HG03025 (cell line): ENCODE measurements around the gene JMJD8.
"Not testable (repeated sequence)": the region's sequence is repeated elsewhere in the genome, so short reads cannot be mapped to it uniquely, and the experiment has no call there.

ENCODE experiments used
- ATAC-seq: cut with Tn5 transposase; IDR thresholded peaks from one replicate; pipeline ENCODE4 v1.9.1; 2021; ENCODE audit warnings: mild to moderate bottlenecking, moderate library complexity; ENCODE audit not compliant: unreplicated experiment, low FRiP score

Gene JMJD8

DNA sequence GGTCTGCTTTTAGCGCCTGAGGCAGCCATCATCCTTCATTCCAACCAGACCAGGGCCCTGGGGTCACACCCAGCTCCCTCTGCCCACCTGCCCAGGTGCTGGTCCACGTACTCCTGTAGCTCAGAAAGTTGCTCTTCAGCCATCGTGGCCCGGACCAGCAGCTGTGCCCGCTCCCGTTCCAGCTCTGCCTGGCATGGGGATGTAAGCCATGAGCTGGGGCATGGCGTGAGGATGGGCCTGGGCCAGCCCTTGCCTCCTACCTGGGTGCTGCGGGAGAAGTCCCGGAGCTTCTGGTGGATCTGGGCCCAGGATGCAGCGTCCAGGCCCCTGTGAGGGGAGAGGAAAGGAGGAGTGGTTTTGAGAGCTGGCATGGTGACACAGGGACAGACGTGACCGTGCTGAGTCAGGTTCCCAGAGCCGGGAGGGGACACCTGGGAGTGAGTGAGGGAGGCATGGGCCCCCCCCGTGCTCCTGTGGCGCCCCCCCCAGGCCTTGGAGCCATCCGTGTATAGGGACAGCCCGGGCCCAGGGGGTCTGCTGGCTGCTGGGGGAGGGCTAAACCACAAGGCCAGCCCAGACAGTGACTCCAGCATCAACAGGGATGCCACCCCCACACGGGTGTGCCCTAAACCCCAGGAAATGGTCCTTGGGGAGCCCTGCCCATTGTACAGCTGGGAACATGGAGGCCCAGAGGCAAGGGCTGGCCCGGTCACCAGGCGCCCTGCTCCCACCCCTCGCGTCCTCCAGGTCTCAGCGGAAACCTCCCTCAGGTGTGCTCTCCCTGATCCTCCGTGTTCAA is 38.9 kb upstream of the JMJD8 start:
- ATAC-seq = no peak

- ATAC-seq = no peak
Observed at GRCh38 chr16:721765-722540, 37.8 kb upstream of the JMJD8 start.

- ATAC-seq = peak; percentile 62
Observed at GRCh38 chr16:720990-721764, 37.0 kb upstream of the JMJD8 start, which contains the start of gene ANTKMT. Gene ANTKMT, plus strand, starts transcription at chr16:721146. Its CDS starts 129 bp downstream, at chr16:721275.

DNA sequence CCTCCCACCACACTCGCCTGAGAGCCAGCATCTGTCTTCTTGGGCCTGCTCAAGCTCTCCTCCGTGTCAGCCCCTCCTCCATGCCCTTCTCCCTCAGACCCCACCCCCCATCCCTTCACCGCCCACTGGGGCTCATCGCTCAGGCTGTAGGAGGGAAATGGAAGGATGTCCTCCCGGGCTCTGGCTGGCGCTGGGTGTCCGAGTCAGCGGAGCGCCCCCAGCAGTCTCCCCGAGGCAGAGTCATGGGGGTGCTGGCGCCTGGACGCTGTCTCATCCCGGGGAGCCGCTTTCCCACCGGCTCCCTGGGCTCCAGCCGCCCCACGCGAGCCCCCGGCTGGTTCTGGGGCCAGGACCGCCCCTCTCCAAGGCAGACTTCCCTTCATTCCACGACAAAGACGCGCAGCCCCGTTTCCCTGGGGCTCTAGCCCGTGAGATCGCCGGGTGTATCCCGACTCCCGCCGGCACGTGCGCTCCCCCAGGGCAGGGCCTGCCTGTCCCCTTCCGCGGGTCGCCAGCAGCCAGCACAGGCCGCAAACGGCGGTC is 36.4 kb upstream of the JMJD8 start:
- no peak for ATAC-seq

DNA sequence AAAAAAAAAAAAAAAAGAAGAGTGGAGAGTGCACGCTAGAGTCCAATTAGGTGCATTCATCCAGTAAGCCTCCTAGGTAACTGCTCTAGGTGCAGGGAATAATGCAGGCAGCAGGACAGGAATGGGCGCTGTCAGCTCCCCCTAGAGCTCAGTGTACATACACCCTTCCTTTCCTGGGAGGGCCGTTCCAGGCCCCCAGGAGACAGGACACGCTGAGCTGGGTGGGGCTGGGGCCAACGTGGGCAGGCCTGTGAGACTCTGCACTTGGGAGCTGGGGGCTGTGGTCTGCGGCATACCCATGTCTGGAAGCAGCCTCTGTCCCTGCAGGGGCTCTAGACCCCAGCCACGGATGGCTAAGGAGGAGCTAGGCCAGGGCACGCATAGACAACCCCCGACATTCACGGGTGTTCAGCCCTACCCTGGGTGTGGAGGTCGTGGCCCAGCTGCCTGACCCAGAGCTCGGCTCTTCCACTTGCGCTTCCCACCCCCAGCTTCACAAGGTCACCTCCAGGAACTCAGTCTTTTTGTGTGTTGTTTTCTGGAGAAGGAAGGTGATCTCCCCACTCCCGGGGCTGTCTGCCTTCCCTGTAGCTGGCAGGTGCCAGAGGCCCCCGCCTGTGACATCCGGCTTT is 35.8 kb upstream of the JMJD8 start:
- ATAC-seq = no peak

DNA sequence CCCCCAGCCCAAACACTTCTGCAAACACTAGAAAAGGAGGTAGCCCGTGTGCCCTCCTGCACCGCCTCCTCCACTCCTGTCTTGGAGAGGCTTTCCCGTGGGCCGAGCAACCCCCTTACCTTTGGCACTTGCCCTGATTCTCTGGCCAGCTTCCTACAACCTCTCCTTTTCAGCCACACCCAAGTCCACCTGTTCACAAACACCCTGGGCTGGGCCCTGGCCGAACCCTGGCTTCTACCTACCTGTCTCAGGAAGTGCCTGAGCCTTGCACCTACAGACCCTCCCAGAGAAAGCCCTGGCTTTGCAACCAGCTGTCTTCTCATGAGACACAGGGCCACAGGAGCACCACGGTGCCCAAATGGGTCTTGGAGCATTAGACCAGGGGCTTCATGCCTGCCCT is 34.8 kb upstream of the JMJD8 start:
- no peak for ATAC-seq

GRCh38 chr16:718389-718788 is 34.3 kb upstream of the JMJD8 start:
- ATAC-seq = no peak

GRCh38 chr16:717450-718245 is 33.5 kb upstream of the JMJD8 start:
- no peak for ATAC-seq

- no peak for ATAC-seq
Observed at GRCh38 chr16:716768-717325, 32.7 kb upstream of the JMJD8 start.

- no peak for ATAC-seq
Observed at GRCh38 chr16:716200-716568, 32.0 kb upstream of the JMJD8 start.

GRCh38 chr16:715477-716199 is 31.5 kb upstream of the JMJD8 start:
- no peak for ATAC-seq

- peak; percentile 47 for ATAC-seq
Observed at GRCh38 chr16:714558-715476, 30.7 kb upstream of the JMJD8 start, which contains the start of gene METRN. Gene METRN, plus strand, starts transcription at chr16:715118. Its CDS starts 172 bp downstream, at chr16:715290.

GRCh38 chr16:714079-714478 is 29.9 kb upstream of the JMJD8 start:
- no peak for ATAC-seq

DNA sequence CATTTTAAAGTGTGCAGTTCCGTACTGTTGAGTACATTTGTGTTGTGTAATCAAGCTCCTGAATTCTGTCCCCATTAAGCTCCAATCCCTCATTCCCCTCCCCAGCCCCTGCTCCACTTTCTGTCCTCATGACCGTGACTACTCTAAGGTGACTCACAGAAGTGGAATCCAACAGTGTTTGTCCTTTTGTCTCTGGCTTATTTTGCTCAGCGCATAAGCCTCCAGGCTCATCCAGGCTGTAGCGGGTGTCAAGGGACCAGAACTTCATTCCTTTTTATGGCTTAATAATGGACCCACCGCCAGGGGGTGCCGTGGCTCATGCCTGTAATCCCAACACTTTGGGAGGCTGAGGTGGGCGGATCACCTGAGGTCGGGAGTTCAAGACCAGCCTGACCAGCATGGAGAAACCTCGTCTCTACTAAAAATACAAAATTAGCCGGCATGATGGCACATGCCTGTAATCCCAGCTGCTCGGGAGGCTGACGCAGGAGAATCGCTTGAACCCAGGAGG is 28.7 kb upstream of the JMJD8 start:
- ATAC-seq = not testable (repeated sequence)

DNA sequence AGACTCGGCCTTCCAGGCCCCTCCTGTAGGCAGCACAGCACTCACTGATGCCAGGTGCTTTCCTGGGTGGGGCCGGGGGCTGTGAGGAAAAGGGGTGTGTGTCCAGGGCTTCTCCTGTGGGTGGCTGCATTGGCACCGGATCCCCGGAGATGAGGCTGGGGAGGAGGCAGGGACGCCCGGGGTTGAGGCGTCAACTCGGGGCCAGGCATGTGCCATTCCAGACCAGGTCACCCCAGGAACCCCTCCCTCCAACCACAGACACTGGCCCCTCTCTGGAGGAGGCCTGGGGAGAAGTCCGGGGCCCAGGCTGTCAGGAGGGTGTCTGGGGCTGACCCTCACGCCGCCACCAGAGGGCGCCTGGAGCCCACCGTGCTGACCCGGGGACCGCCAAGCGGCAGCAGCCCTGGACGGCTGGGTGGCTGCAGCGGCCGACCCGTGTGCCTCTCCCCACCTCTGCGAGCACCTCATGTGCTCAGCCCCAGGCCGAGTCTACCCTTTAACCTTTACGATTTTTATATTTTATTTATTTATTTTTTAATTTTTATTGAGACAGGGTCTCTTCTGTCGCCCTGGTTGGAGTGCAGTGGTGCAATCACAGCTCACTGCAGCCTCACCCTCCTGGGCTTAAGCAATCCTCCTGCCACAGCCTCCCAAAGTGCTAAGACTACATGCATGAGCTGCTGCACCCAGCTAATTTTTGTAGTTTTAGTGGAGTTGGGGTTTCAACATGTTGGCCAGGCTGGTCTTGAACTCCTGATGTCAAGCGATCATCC is 27.6 kb upstream of the JMJD8 start:
- no peak for ATAC-seq

GRCh38 chr16:711084-711483 is 26.9 kb upstream of the JMJD8 start:
- no peak for ATAC-seq
